Adrenal gland (tissue), 12 donors: ENCODE measurements around the gene MT1H. TPM values are rescaled to one million over a fixed set of nuclear protein-coding genes. Genes with fewer than 3 reads are reported as not detected.

Experiments
- DNase-seq, 7 donors: peaks; one replicate each; pipeline ENCODE4 v3.0.0-alpha.2; 2019 to 2020
- H3K27ac ChIP-seq, 5 donors: fragments of 200-600 bp; sonication (generic) in 4 of 5; 1 replicate in 3 of 5; 2 replicates in 2 of 5; pipeline versions ENCODE4 v1.5.1 to v1.8.0; 2016 to 2020; ENCODE audit warnings: mild to moderate bottlenecking in 1 of 5
- H3K27me3 ChIP-seq: fragments of 200-600 bp; 2 replicates; pipeline ENCODE4 v1.8.0; 2021
- H3K36me3 ChIP-seq, 2 donors: fragments of 200-600 bp; replicated peaks in 1 of 2; 1 replicate in 1 of 2; 2 replicates in 1 of 2; pipeline versions ENCODE4 v1.5.1 to v1.8.0; 2018 to 2022
- H3K4me1 ChIP-seq, 2 donors: fragments of 200-600 bp; replicated peaks in 1 of 2; 1 replicate in 1 of 2; 2 replicates in 1 of 2; pipeline versions ENCODE4 v1.5.1 to v1.8.0; 2018 to 2021
- H3K4me3 ChIP-seq, 4 donors: fragments of 200-600 bp; sonication (generic) in 3 of 4; one replicate each; pipeline ENCODE4 v1.5.1; 2016 to 2018
- H3K9me3 ChIP-seq, 3 donors: fragments of 200-600 bp; sonication (generic) in 1 of 3; replicated peaks in 1 of 3; 1 replicate in 2 of 3; 2 replicates in 1 of 3; pipeline versions ENCODE4 v1.5.1 to v1.8.0; 2016 to 2021
- POLR2A ChIP-seq, 2 donors: fragments of 450-650 bp; IDR thresholded peaks; one replicate each; pipeline ENCODE4 v1.6.1; 2017; ENCODE audit warnings: antibody characterized with exemption in 2 of 2, mild to moderate bottlenecking in 2 of 2, moderate library complexity in 1 of 2
- WGBS, 4 donors: extraction: QIAGEN DNeasy Blood & Tissue Kit in 2 of 4; methylation state at CpG; one replicate each; pipeline versions ENCODE4 v1.1.5 to v1.1.7; 2013 to 2017; 5-methylcytosine and 5-hydroxymethylcytosine counted together
- intact Hi-C, 2 donors: fragments of 100-400 bp; cut with DNase I; formaldehyde crosslinking; loops; one replicate each; pipeline versions ENCODE4 v1.14.1 to v1.15.0; 2022 to 2023
- polyA plus RNA-seq, 3 donors: library from polyadenylated mRNA; stranded (reverse); fragments of 200-250 nt in 2 of 3; fragments of 350-450 nt in 1 of 3; fragmentation: Illumina TruSeq in 1 of 3; extraction: RNeasy Lipid Tissue Mini Kit (QIAGEN cat#74804) in 1 of 3; gene quantifications; one replicate each; pipeline ENCODE4 v1.2.3, GENCODE V29; 2013 to 2014
- total RNA-seq, 9 donors: library from RNA; depleted of rRNA in 4 of 9; stranded (reverse); fragments of >200 nt in 4 of 9; fragments of 120-200 nt in 1 of 9; fragmentation: NEBNext Ultra II Directional in 1 of 9; extraction: Animal tissue kit (Norgen Biotek cat#: 25700) in 1 of 9; gene quantifications; one replicate each; pipeline versions ENCODE4 v1.1.0 to v1.2.4, GENCODE V29; 2013 to 2023
- TF ChIP-seq, protein P1 (sequence below), 6 experiments: fragments of 450-650 bp in 4 of 6; fragments of 200-600 bp in 2 of 6; sonication (generic) in 1 of 6; IDR thresholded peaks; 1 replicate in 5 of 6; 2 replicates in 1 of 6; pipeline versions ENCODE4 v1.5.1 to v1.8.0; 2016 to 2021; ENCODE audit warnings: antibody characterized with exemption in 6 of 6, mild to moderate bottlenecking in 2 of 6, moderate library complexity in 1 of 6
- donor health status: healthy with polysubstance abuse.
- donor health status: Bipolar disorder and iron deficiency.
- donor health status: DM: yes; HTN: yes; CAD: no.
- donor health status: DM: no; HTN: no; CAD: no.
- donor health status: DM: no; HTN: no; CAD: no.
- donor health status: DM: yes; HTN: yes; CAD: no.

MT1H gene
- total and polyA plus RNA-seq, 12 donors = 0.54 to 0.98 TPM; not detected in 10

DNA sequence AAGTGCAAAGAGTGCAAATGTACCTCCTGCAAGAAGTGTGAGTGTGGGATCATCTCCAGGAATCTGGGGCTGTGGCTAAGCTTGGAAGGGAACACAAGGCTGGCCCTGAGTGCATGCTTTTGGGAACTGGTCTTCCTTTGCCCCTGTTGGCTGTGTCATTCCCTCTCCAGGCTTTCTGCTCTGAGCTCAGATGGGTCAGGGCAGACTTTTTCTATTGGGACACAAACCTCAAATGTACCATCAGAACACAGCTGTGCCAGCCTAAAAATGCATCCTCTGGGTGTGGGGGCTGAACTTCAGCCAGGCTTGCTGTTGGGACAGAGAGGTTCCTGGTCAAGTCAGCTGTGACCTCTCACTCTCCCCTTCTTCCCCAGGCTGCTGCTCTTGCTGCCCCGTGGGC lies 17.0 kb upstream of the MT1H start:
- WGBS, 4 donors = 22 to 82% (median 65%) methylated on average over 1 of the region's 1 CpG
- Histone ChIP-seq H3K4me1 (peaks cover 0 to 5% of the 10 kb centered on the region in 2 donors), H3K27ac (no peak overlapping the region), H3K36me3 (no peaks in the 10 kb centered on the region), H3K4me3 (no peak overlapping the region), H3K9me3 (no peaks in the 10 kb centered on the region), H3K27me3 (no peaks in the 10 kb centered on the region)
- DNase-seq = no peak
- intact Hi-C loops = no loop called here
- TF ChIP-seq, protein P1, sequence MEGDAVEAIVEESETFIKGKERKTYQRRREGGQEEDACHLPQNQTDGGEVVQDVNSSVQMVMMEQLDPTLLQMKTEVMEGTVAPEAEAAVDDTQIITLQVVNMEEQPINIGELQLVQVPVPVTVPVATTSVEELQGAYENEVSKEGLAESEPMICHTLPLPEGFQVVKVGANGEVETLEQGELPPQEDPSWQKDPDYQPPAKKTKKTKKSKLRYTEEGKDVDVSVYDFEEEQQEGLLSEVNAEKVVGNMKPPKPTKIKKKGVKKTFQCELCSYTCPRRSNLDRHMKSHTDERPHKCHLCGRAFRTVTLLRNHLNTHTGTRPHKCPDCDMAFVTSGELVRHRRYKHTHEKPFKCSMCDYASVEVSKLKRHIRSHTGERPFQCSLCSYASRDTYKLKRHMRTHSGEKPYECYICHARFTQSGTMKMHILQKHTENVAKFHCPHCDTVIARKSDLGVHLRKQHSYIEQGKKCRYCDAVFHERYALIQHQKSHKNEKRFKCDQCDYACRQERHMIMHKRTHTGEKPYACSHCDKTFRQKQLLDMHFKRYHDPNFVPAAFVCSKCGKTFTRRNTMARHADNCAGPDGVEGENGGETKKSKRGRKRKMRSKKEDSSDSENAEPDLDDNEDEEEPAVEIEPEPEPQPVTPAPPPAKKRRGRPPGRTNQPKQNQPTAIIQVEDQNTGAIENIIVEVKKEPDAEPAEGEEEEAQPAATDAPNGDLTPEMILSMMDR (IDR thresholded peaks at IDR 0.05) = no peak
- TF ChIP-seq POLR2A (IDR thresholded peaks at IDR 0.05) = no peak

DNA sequence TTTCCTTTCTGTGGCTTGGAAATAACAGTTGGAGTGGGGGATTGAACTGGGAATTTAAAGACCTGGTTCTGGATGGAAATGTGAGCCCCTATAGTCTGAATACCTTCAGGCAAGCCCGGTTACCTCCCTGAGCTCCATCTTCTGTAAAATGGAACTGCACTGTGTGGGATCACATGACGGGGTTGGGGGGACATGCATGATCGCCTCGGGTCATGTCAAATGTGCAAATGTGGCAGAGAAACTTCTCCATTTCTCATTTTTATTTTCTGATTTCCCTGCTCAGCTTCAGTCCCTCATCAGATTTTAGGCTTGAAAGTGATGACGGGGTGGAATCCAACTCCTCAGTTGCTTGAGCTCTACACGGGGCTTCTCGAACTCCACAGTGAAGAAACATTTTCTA lies 16.4 kb upstream of the MT1H start:
- WGBS, 4 donors = 86 to 89% (median 87%) methylated on average over 7 of the region's 7 CpGs
- no peak for TF ChIP-seq POLR2A (IDR thresholded peaks at IDR 0.05)
- TF ChIP-seq, protein P1 (IDR thresholded peaks at IDR 0.05) = no peak
- DNase-seq = no peak
- intact Hi-C loops = no loop called here
- Histone ChIP-seq H3K36me3 (no peaks in the 10 kb centered on the region), H3K4me3 (no peak overlapping the region), H3K9me3 (no peaks in the 10 kb centered on the region), H3K27me3 (no peaks in the 10 kb centered on the region), H3K4me1 (peaks cover under 1 to 7% of the 10 kb centered on the region in 2 donors), H3K27ac (no peak overlapping the region)

DNA sequence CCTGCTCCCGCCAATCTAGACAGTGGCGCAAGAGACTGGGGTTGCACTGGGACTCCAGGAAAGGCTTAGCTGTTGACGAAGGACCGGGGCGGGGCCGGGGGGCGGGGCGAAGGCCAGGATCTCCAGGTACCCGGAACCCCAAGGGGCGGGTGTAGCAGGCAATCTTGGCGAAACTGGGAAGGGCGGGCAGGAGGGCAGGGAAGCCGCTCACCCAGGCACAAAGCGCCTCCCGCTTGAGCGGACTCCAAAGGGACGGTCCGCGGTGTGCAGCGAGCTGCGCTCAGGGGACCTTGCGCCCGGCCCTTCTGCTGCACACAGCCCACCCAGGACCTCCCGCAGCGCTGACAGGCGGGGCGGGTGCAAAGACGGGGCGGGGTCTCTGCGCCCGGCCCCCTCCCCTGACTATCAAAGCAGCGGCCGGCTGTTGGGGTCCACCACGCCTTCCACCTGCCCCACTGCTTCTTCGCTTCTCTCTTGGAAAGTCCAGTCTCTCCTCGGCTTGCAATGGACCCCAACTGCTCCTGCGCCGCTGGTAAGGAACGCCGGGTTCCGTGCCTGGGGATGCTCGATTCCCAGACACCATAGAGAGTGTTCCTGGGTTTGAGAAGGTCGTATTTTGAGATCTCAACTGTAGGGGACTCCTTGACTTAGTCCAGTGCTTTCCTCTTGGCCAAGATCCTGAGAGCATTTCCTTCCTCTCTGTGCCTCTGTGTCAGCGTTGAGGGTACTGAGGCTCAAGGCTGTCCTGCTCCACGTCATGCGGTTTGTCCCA lies 11.9 kb upstream of the MT1H start, which contains the start of gene MT1F:
MT1F (plus strand) TSS at position 405 of the 772 bp plus-strand sequence; CDS start at position 505, 100 bp downstream.
- peak; percentile 17 to 65 for TF ChIP-seq POLR2A (IDR thresholded peaks at IDR 0.05)
- TF ChIP-seq, protein P1 (IDR thresholded peaks at IDR 0.05) = no peak
- 0 to 1% (median 0%) methylated on average over 12 to 46 of the region's 46 CpGs for whole genome bisulfite sequencing, 4 donors
- H3K4me1 ChIP-seq = peaks cover 3 to 15% of the 10 kb centered on the region in 2 donors
- DNase-seq = peak; percentile 91 to 98 (median 96)
- peak within 1 kb of the TSS in 2 of 4 donors; percentile 18 to 79 for H3K4me3 ChIP-seq
- H3K27ac ChIP-seq = peak within 1 kb of the TSS; percentile 27 to 96 (median 60)
- H3K27me3 ChIP-seq = no peaks in the 10 kb centered on the region
- intact Hi-C loops = no loop called here
- no peaks in the 10 kb centered on the region for H3K9me3 ChIP-seq
- no peaks in the 10 kb centered on the region for H3K36me3 ChIP-seq

DNA sequence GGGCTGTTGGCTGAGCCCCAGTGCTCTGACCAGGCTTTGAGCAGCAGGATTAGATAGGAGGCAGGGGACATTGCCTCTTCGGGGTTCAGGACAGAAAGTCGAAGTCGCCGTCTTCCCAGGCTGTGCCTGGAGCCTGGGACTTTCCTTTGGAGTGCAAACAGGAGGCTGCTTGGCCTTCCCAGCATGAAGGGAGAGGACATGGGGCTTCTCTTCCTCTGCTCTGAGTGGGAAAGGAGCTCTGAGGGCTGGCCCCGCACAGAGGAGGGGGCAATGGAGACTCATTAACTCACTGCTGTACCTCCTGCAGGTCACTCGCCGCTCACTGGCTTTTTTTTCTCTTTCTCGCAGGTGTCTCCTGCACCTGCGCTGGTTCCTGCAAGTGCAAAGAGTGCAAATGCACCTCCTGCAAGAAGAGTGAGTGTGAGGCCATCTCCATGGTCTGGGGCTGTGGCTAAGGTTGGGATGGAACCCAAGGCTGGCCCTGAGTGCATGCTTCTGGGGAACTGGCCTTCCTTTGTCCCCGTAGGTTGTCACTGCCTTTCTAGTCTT lies 11.2 kb upstream of the MT1H start:
- TF ChIP-seq POLR2A (IDR thresholded peaks at IDR 0.05) = no peak
- TF ChIP-seq, protein P1 (IDR thresholded peaks at IDR 0.05) = no peak
- Histone ChIP-seq H3K9me3 (no peaks in the 10 kb centered on the region), H3K27ac (peak overlapping the region in 3 of 5 donors; percentile 60 to 96 (median 83)), H3K36me3 (no peaks in the 10 kb centered on the region), H3K4me1 (peaks cover 3 to 15% of the 10 kb centered on the region in 2 donors), H3K27me3 (no peaks in the 10 kb centered on the region), H3K4me3 (peak overlapping the region in 1 of 4 donors; percentile 79)
- DNase-seq = no peak
- intact Hi-C loops = no loop called here
- 45 to 50% (median 47%) methylated on average over 6 to 10 of the region's 10 CpGs for WGBS, 4 donors
